ENCODE data around the gene HECTD3. TPM values are rescaled to one million over a fixed set of nuclear protein-coding genes. Genes with fewer than 3 reads are reported as not detected.

Gene HECTD3
- total RNA-seq (2014; rRNA removed) (25.3 and 32.8 TPM in 2 replicates), Bru-seq, nascent RNA (percentile 69 among the genes with signal in this experiment), BruChase-seq, experiment 1, labeled RNA remaining after a 6-hour chase (percentile 88 among the genes with signal in this experiment), BruChase-seq, experiment 2, labeled RNA remaining after a 2-hour chase (percentile 91 among the genes with signal in this experiment)
- long read RNA-seq, transcript HECTD3-202 (21 exons, 3,610 nt) = major isoform, 115 of 182 reads
- long read RNA-seq, transcript HECTD3-205 (6 exons, 2,385 nt) = minor isoform, 5 of 182 reads
- long read RNA-seq, partial matches to known transcripts = 33 of 182 reads
- long read RNA-seq, other reads (novel, unspliced or antisense) = 27 of 182 reads

DNA sequence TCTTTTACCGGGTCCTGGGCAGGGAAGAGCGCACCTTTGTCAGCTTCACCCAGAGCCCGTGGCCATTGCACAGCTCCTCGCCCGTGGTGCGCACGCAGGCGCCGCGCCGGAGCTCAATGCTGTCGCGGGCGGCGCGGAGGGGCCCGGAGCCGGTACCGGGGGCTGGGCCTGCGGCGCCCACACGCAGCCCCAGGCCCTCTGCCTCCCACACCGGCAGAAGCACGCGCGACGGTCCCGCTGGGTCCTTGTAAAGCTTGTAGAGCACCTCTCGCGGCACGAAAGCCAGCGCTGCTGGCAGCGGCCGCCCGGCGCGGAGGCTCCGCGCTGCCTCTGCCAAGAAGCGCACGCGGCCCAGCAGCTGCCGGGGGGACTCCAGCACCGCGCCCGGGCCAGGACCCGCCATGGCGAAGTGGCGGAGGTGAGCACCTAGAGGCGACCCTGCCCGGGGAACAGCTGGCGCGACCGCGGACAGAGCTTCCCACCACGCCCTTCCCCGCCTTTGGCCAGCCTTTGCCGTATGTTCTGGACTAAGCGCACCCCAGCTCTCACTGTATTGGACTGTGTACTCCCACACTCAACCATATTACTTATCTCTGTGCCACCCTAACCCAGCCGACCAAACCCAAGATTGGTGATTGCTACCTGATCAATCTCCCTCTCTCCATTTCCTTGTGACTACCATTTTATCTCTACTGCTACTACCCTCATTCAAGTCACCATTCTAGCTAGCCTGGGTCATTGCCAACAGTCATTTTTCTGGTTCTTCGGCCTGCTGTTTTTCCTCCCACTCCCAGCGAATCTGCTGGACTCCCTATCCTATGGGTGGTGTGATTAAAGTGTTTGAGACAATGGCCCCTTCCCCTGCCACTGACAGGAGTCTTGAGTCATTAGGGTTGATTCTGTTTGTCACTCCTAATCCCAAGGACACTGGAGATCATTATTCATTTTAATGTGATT lies at the start of gene HECTD3:
TSS of gene HECTD3 (minus strand) at position 470 of the 957 bp plus-strand sequence. CDS start at position 403, 67 bp downstream.
- H2AFZ ChIP-seq (ENCODE audit: low read length) = peak within 1 kb of the TSS; percentile 96
- peak; percentile 78 for DNase-seq
- H3K4me2 ChIP-seq (ENCODE audit: low read length) = peak within 1 kb of the TSS; percentile 98
- H3K4me3 ChIP-seq (ENCODE audit: low read length) = peak within 1 kb of the TSS; percentile 93
- H3K9me2 ChIP-seq (replicated peaks; ENCODE audit: low read length) = no peaks in the 10 kb centered on the region
- intact Hi-C loops (cut with micrococcal nuclease) = loop anchor here (1.0 to 5.0 kb wide), 4 partner anchors 25 to 400 kb away; partner anchors contain the start of gene EIF2B3
- H3K4me1 ChIP-seq (ENCODE audit: insufficient read depth, low read length) = peaks cover 22% of the 10 kb centered on the region
- H4K20me1 ChIP-seq (ENCODE audit: low read length) = no peaks in the 10 kb centered on the region
- TF ChIP-seq EZH2phosphoT487 (IDR thresholded peaks at IDR 0.05; ENCODE audit: borderline replicate concordance, low read length) = no peak
- TF ChIP-seq EZH2 (IDR thresholded peaks at IDR 0.05; ENCODE audit: low read length, unreplicated experiment) = no peak
- TF ChIP-seq, protein P1, sequence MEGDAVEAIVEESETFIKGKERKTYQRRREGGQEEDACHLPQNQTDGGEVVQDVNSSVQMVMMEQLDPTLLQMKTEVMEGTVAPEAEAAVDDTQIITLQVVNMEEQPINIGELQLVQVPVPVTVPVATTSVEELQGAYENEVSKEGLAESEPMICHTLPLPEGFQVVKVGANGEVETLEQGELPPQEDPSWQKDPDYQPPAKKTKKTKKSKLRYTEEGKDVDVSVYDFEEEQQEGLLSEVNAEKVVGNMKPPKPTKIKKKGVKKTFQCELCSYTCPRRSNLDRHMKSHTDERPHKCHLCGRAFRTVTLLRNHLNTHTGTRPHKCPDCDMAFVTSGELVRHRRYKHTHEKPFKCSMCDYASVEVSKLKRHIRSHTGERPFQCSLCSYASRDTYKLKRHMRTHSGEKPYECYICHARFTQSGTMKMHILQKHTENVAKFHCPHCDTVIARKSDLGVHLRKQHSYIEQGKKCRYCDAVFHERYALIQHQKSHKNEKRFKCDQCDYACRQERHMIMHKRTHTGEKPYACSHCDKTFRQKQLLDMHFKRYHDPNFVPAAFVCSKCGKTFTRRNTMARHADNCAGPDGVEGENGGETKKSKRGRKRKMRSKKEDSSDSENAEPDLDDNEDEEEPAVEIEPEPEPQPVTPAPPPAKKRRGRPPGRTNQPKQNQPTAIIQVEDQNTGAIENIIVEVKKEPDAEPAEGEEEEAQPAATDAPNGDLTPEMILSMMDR (conservative IDR thresholded peaks at IDR 0.05; ENCODE audit: low read depth, low read length) = no peak
- no TSS peak for BruUV-seq (replicated peaks)
- peak within 1 kb of the TSS; percentile 73 for H3K9ac ChIP-seq (ENCODE audit: low read length)
- peaks cover 14% of the 10 kb centered on the region for H3K36me3 ChIP-seq (ENCODE audit: low read depth, low read length)
- CTCF ChIA-PET = interaction anchor here (0.5 to 3.2 kb wide), 5 partner anchors 41 to 299 kb away, joined by 3 to 28 read pairs (median 5); no protein-coding TSS in a partner anchor
- peak within 1 kb of the TSS; percentile 37 for H3K27ac ChIP-seq (ENCODE audit: low read length)
- no peaks in the 10 kb centered on the region for H3K27me3 ChIP-seq (ENCODE audit: low read length)
- H3F3A ChIP-seq (ENCODE audit: low read length, unreplicated experiment) = no peaks in the 10 kb centered on the region
- H3K9me3 ChIP-seq (ENCODE audit: low read length) = no peaks in the 10 kb centered on the region
- H3K79me2 ChIP-seq (ENCODE audit: low read length) = peaks cover 27% of the 10 kb centered on the region
- POLR2A ChIA-PET (ENCODE audit: unreplicated experiment) = interaction anchor here (0.6 to 1.7 kb wide), 6 partner anchors 22 to 292 kb away, joined by 3 to 52 read pairs (median 10); no protein-coding TSS in a partner anchor
- peak; percentile 76 for ATAC-seq

DNA sequence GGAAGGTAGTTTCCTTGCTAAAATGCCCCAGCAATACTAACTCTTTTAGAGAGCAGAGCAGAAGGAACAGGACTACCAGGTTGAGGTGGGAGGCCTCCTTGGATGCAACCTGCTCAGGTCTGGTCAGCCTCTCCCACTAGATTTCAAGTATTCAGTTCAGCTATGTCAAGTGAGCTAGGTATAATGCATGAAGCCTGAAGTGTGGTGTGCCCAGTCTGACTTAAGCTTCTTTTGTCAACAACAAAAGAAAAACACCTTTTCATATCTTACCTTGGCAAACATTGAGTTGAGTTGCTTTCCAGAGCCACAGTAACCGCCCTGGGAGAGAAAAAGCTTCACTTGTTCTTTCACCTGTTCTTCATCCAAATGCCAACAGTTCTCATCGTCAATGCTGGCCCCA lies 48.7 kb upstream of the HECTD3 start:
- H3K4me2 ChIP-seq (ENCODE audit: low read length) = no peak overlapping the region
- no peak overlapping the region for H3K4me3 ChIP-seq (ENCODE audit: low read length)
- ChIA-PET CTCF (no interaction called here), POLR2A (ENCODE audit: unreplicated experiment) (no interaction called here)
- H3K27me3 ChIP-seq (ENCODE audit: low read length) = no peaks in the 10 kb centered on the region
- no peaks in the 10 kb centered on the region for H3K36me3 ChIP-seq (ENCODE audit: low read depth, low read length)
- no peak overlapping the region for H3K9ac ChIP-seq (ENCODE audit: low read length)
- no peaks in the 10 kb centered on the region for H3F3A ChIP-seq (ENCODE audit: low read length, unreplicated experiment)
- H3K9me2 ChIP-seq (replicated peaks; ENCODE audit: low read length) = no peaks in the 10 kb centered on the region
- no peaks in the 10 kb centered on the region for H3K79me2 ChIP-seq (ENCODE audit: low read length)
- no TSS peak for BruUV-seq (replicated peaks)
- no peak for TF ChIP-seq EZH2 (IDR thresholded peaks at IDR 0.05; ENCODE audit: low read length, unreplicated experiment)
- TF ChIP-seq, protein P1 (conservative IDR thresholded peaks at IDR 0.05; ENCODE audit: low read depth, low read length) = no peak
- TF ChIP-seq EZH2phosphoT487 (IDR thresholded peaks at IDR 0.05; ENCODE audit: borderline replicate concordance, low read length) = no peak
- H4K20me1 ChIP-seq (ENCODE audit: low read length) = no peaks in the 10 kb centered on the region
- no peaks in the 10 kb centered on the region for H3K4me1 ChIP-seq (ENCODE audit: insufficient read depth, low read length)
- intact Hi-C loops (cut with micrococcal nuclease) = no loop called here
- no peak for ATAC-seq
- no peak for DNase-seq
- no peak overlapping the region for H2AFZ ChIP-seq (ENCODE audit: low read length)
- H3K9me3 ChIP-seq (ENCODE audit: low read length) = no peaks in the 10 kb centered on the region
- no peak overlapping the region for H3K27ac ChIP-seq (ENCODE audit: low read length)

All from PC-3 (cell line).